ENCODE measurements around the gene IDUA.

The IDUA gene

GRCh38 chr4:992297-993110, 5.7 kb downstream of the IDUA start:
- DNase-seq (ENCODE audit: low read depth) = peak; percentile 55
- no peak for TF ChIP-seq CTCF (conservative IDR thresholded peaks at IDR 0.05; ENCODE audit: low read depth, low read length)
- peak overlapping the region; percentile 0 for H3K4me3 ChIP-seq (ENCODE audit: low read length)

- TF ChIP-seq CTCF (conservative IDR thresholded peaks at IDR 0.05; ENCODE audit: low read depth, low read length) = no peak
- H3K4me3 ChIP-seq (ENCODE audit: low read length) = peak within 1 kb of the TSS; percentile 0
- DNase-seq (ENCODE audit: low read depth) = no peak
Observed at GRCh38 chr4:993111-994029, 6.5 kb downstream of the IDUA start, which contains the start of gene SLC26A1. Gene SLC26A1 (minus strand): TSS chr4:993404. CDS start chr4:991703, 1,701 bp downstream.

- H3K4me3 ChIP-seq (ENCODE audit: low read length) = no peak overlapping the region
- TF ChIP-seq CTCF (conservative IDR thresholded peaks at IDR 0.05; ENCODE audit: low read depth, low read length) = no peak
- no peak for DNase-seq (ENCODE audit: low read depth)
Observed at GRCh38 chr4:995311-996026, 8.6 kb downstream of the IDUA start.

- no peak for TF ChIP-seq CTCF (conservative IDR thresholded peaks at IDR 0.05; ENCODE audit: low read depth, low read length)
- no peak overlapping the region for H3K4me3 ChIP-seq (ENCODE audit: low read length)
Observed at GRCh38 chr4:996030-996996, 9.5 kb downstream of the IDUA start.

GRCh38 chr4:996997-997374, 10.1 kb downstream of the IDUA start:
- no peak for DNase-seq (ENCODE audit: low read depth)
- peak overlapping the region; percentile 14 for H3K4me3 ChIP-seq (ENCODE audit: low read length)
- no peak for TF ChIP-seq CTCF (conservative IDR thresholded peaks at IDR 0.05; ENCODE audit: low read depth, low read length)

More at GRCh38 chr4:996030-996996, 9.5 kb downstream of the IDUA start:
- no peak for DNase-seq (ENCODE audit: low read depth)

All from retinal pigment epithelial cell (primary cell).